Naive thymus-derived CD8-positive, alpha-beta T cell (primary cell): ENCODE results near the gene DNAJC1. TPM values are rescaled to one million over a fixed set of nuclear protein-coding genes. Genes with fewer than 3 reads are reported as not detected.

Source experiments
- ATAC-seq, 2 donors: fragments of 150-1000 bp; cut with Tn5 transposase in 1 of 2; sonication (Bioruptor Pico), chemical (Tn5 transposase) in 1 of 2; 1 replicate in 1 of 2; 2 replicates in 1 of 2; pipeline ENCODE4 v1.10.0; 2021; ENCODE audit warnings: mild to moderate bottlenecking in 2 of 2, moderate library complexity in 2 of 2
- POLR2A ChIA-PET: fragments of 350-600 bp; sonication (Branson Sonifier 250); formaldehyde crosslinking; loops from one replicate; lab custom pipeline; 2021; ENCODE audit warnings: antibody characterized with exemption; lab: Charles Lee
- DNase-seq, 10 donors: peaks; one replicate each; pipeline versions ENCODE4 v3.0.0 to v3.0.0-alpha.2; 2020 to 2022
- H3K27ac Mint-ChIP-seq, 10 donors: one replicate each; pipeline ENCODE4 v1.8.0; 2020 to 2022; ENCODE audit warnings: mild to moderate bottlenecking in 10 of 10, mixed read lengths in 10 of 10, moderate library complexity in 4 of 10, inconsistent platforms in 1 of 10
- H3K27me3 Mint-ChIP-seq, 5 donors: one replicate each; pipeline ENCODE4 v1.8.0; 2021 to 2022; ENCODE audit warnings: mixed read lengths in 5 of 5
- H3K36me3 Mint-ChIP-seq, 3 donors: one replicate each; pipeline ENCODE4 v1.8.0; 2020 to 2022; ENCODE audit warnings: mixed read lengths in 3 of 3, mild to moderate bottlenecking in 2 of 3, inconsistent platforms in 1 of 3
- H3K4me1 Mint-ChIP-seq, 4 donors: one replicate each; pipeline ENCODE4 v1.8.0; 2021 to 2022; ENCODE audit warnings: mixed read lengths in 4 of 4
- H3K4me3 Mint-ChIP-seq, 10 donors: one replicate each; pipeline ENCODE4 v1.8.0; 2020 to 2022; ENCODE audit warnings: mild to moderate bottlenecking in 10 of 10, mixed read lengths in 10 of 10, moderate library complexity in 6 of 10, inconsistent platforms in 1 of 10
- H3K9me3 Mint-ChIP-seq, 9 donors: one replicate each; pipeline ENCODE4 v1.8.0; 2020 to 2022; ENCODE audit warnings: mixed read lengths in 9 of 9, mild to moderate bottlenecking in 3 of 9, inconsistent platforms in 1 of 9, moderate library complexity in 1 of 9
- polyA plus RNA-seq, 3 donors: library from polyadenylated mRNA; unstranded; fragments of 300-500 nt; fragmentation: Illumina TruSeq; gene quantifications; one replicate each; pipeline ENCODE4 v1.2.3, GENCODE V29; 2021
- total RNA-seq, 8 experiments: library from RNA in 2 of 8; stranded (reverse) in 2 of 8; gene quantifications; one replicate each; pipeline ENCODE4 v1.2.3 and lab custom pipeline; 2021 to 2026

DNAJC1 gene
- total and polyA plus RNA-seq, 5 experiments from 2014 or later = 8.9 to 18.9 (median 9.6) TPM

DNA sequence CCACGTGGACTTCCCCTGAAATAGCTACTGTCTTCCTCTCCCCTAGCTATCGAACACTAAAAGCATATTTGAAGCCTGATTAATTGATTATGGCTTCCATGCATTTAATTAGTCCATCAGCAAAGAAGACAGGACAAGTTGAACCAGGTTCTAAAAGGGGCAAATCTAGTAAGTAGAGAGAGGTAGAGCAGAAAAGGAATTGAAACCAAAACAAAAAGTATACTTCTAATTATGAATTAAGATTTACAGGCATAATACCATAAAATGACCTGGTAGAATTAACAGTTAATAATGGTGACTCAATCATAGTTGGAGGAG lies 393 bp upstream of the DNAJC1 start:
- H3K4me1 Mint-ChIP-seq = peaks cover 12 to 39% (median 29%) of the 10 kb centered on the region in 4 donors
- H3K27ac Mint-ChIP-seq = peak overlapping the region; percentile 49 to 97 (median 88)
- no peak for DNase-seq
- peak overlapping the region; percentile 80 to 95 (median 88) for H3K4me3 Mint-ChIP-seq
- no peaks in the 10 kb centered on the region for H3K27me3 Mint-ChIP-seq
- POLR2A ChIA-PET = interaction anchor here (0.7 to 3.3 kb wide), 8 partner anchors 25 to 627 kb away, joined by 3 to 27 read pairs (median 3); partner anchors contain the start of gene BMI1
- no peak for ATAC-seq
- H3K36me3 Mint-ChIP-seq = peaks cover 0 to 6% (median 0%) of the 10 kb centered on the region in 3 donors
- H3K9me3 Mint-ChIP-seq = peaks cover 0 to 7% (median 0%) of the 10 kb centered on the region in 9 donors

GRCh38 chr10:22002591-22003176 lies 846 bp downstream of the DNAJC1 start:
- Mint-ChIP-seq H3K9me3 (peaks cover 0 to 7% (median 0%) of the 10 kb centered on the region in 9 donors), H3K27ac (peak overlapping the region; percentile 49 to 97 (median 92)), H3K36me3 (peaks cover 0 to 6% (median 0%) of the 10 kb centered on the region in 3 donors), H3K27me3 (no peaks in the 10 kb centered on the region), H3K4me3 (peak overlapping the region; percentile 81 to 99 (median 94)), H3K4me1 (peaks cover 12 to 41% (median 30%) of the 10 kb centered on the region in 4 donors)
- ATAC-seq (peak; percentile 11 to 14), DNase-seq (peak in 5 of 10 donors; percentile 9 to 59 (median 42))
- POLR2A ChIA-PET = interaction anchor here (0.6 to 3.3 kb wide), 10 partner anchors 9 to 1362 kb away, joined by 3 to 27 read pairs (median 3); no protein-coding TSS in a partner anchor

DNA sequence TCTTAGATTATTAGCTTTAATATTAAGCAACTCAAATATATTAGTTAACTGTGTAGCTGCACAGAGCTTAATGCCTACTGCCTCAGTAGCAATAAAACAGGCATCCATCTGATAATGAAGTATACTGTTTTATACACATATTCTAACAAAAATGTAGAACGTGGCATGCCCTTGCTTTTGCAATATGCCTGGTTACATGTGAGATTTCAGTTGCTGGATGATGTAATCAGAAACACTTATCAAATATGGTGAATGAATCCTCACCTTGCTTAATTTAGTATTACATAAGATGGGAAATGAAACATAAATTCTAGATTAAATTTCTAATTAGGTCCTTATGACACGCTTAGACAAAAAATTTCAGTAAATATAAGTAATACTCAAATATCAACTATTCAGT lies 8.0 kb downstream of the DNAJC1 start:
- POLR2A ChIA-PET = no interaction called here
- no peaks in the 10 kb centered on the region for H3K36me3 Mint-ChIP-seq
- peaks cover 6 to 16% (median 8%) of the 10 kb centered on the region in 4 donors for H3K4me1 Mint-ChIP-seq
- DNase-seq (no peak), ATAC-seq (no peak)
- no peaks in the 10 kb centered on the region for H3K9me3 Mint-ChIP-seq
- no peak overlapping the region for H3K27ac Mint-ChIP-seq
- H3K27me3 Mint-ChIP-seq = no peaks in the 10 kb centered on the region
- no peak overlapping the region for H3K4me3 Mint-ChIP-seq

DNA sequence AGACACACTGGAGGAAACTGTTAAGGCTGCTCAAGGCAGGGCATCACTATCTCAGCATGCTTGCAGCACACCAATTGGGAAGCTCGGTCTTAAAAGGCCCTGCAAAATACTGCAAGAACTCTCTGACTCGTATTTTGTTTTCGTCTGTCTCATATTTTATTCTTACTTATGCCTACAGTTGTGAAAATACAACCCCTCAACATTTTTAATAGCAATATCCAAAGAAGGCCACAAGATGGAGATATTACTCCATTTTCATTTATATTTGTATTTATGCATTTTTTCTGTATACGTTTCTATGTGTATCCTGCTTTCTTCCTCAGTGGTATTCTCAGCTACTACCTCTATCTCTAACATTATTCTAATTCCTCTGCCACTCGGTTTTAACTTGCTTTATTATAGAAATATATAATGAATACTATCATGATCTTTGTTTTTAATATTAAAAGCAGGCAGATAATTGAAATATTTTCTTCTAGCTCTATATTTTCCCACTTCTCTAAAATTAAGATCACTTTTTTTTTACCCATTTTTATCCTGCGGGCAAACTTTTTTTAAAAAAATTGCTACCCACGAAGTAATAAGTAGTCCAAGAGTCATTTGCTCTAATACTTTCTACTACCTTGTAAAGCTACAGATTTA lies 10.0 kb downstream of the DNAJC1 start:
- H3K27ac Mint-ChIP-seq = no peak overlapping the region
- H3K27me3 Mint-ChIP-seq = no peaks in the 10 kb centered on the region
- POLR2A ChIA-PET = interaction anchor here (1.4 kb wide), 1 partner anchor 9 kb away, joined by 4 read pairs; the partner anchor contains the start of gene DNAJC1
- ATAC-seq (peak; percentile 17 to 40), DNase-seq (peak in 3 of 10 donors; percentile 57 to 60 (median 59))
- H3K4me1 Mint-ChIP-seq = peaks cover 0 to 8% (median 4%) of the 10 kb centered on the region in 4 donors
- H3K36me3 Mint-ChIP-seq = no peaks in the 10 kb centered on the region
- no peaks in the 10 kb centered on the region for H3K9me3 Mint-ChIP-seq
- no peak overlapping the region for H3K4me3 Mint-ChIP-seq

DNA sequence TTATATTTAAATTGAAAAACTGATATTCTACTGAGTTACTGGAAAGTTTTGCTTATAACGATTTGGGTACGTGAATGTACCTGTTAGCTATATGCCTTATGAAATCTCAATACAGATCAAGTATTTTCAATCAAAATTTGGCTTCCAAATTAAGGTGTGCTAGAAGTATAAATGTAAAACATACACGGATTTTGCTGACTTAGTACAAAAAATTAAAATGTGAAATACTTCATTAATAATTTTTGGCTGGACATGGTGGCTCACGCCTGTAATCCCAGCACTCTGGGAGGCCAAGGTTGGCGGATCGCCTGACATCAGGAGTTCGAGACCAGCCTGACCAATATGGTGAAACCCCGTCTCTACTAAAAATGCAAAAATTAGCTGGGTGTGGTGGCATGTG lies 11.7 kb downstream of the DNAJC1 start:
- POLR2A ChIA-PET = no interaction called here

DNA sequence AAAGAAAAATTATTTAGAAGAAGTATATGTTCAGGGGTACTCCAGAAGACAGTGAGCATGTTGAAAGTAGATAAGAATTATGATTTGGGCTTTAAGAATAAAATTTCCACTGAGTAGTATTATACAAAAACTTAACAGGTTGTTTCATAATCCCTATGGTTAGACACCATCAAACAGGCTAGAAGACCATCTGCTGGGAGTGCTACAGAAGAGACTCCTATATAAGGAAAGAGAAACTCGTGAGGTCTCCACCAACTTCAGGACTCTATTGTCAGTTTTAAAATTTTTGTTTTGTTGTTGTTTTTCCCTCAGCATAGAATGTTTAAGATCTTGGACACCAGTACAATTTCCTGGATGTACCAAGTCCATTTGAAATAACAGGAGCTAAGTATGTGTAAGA lies 13.1 kb downstream of the DNAJC1 start:
- POLR2A ChIA-PET = no interaction called here
- Mint-ChIP-seq H3K4me3 (no peak overlapping the region), H3K27ac (no peak overlapping the region)

More for the DNA sequence above, 11.7 kb downstream of the DNAJC1 start:
- Mint-ChIP-seq H3K4me3 (no peak overlapping the region), H3K27ac (no peak overlapping the region), H3K27me3 (no peaks in the 10 kb centered on the region), H3K36me3 (no peaks in the 10 kb centered on the region), H3K9me3 (no peaks in the 10 kb centered on the region), H3K4me1 (peaks cover 0 to 4% (median under 1%) of the 10 kb centered on the region in 4 donors)
- DNase-seq (no peak), ATAC-seq (no peak)

DNA sequence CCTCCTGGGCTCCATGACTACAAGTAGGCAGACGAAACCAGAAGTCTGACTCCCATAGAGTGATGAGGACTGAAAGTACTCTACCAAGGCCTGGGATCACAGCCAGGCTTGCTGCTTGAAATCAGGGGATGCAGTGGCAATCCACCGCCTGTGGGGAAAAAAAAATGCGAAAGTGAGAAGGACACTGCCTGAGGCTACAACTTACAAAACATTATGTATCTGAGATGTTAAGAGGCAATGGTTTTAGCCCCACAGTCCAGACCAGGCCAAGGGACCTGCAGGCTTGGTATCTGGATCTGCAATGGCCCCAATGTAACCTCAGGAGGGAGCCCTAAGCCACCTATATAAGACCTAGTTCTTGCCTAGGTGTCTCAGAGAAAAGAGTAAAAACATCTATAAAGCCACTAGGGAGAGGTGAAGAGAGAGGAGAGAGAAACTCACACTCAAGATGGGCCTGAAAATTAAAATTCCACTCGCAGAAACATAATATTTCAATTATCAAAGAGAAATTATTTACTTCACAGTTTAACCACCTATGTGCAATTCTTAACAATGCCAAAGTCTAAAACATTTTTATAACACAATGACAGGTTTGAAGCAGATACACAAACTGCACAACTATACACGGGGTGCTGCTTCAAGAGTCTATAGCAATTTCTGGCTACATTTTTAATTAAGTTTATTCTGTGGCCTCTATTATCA lies 13.9 kb downstream of the DNAJC1 start:
- DNase-seq (peak in 8 of 10 donors; percentile 9 to 65 (median 22)), ATAC-seq (peak; percentile 80 to 84)
- Mint-ChIP-seq H3K27me3 (no peaks in the 10 kb centered on the region), H3K4me3 (no peak overlapping the region), H3K4me1 (peaks cover 0 to 4% (median 0%) of the 10 kb centered on the region in 4 donors), H3K36me3 (peaks cover 0 to 4% (median 3%) of the 10 kb centered on the region in 3 donors), H3K9me3 (peaks cover 0 to 5% (median 0%) of the 10 kb centered on the region in 9 donors), H3K27ac (peak overlapping the region in 2 of 10 donors; percentile 14 to 35)
- POLR2A ChIA-PET = no interaction called here

More for the DNA sequence above, 13.1 kb downstream of the DNAJC1 start:
- DNase-seq (no peak), ATAC-seq (no peak)
- H3K9me3 Mint-ChIP-seq = peaks cover 0 to 5% (median 0%) of the 10 kb centered on the region in 9 donors
- peaks cover 0 to 4% (median 3%) of the 10 kb centered on the region in 3 donors for H3K36me3 Mint-ChIP-seq
- H3K4me1 Mint-ChIP-seq = peaks cover 0 to 4% (median 0%) of the 10 kb centered on the region in 4 donors
- no peaks in the 10 kb centered on the region for H3K27me3 Mint-ChIP-seq

GRCh38 chr10:21985541-21985940 lies 18.0 kb downstream of the DNAJC1 start:
- H3K4me1 Mint-ChIP-seq = peaks cover 2 to 10% (median 6%) of the 10 kb centered on the region in 4 donors
- POLR2A ChIA-PET = no interaction called here
- H3K9me3 Mint-ChIP-seq = peaks cover 0 to 5% (median 0%) of the 10 kb centered on the region in 9 donors

GRCh38 chr10:21981118-21981517 lies 22.4 kb downstream of the DNAJC1 start:
- ATAC-seq = no peak
- POLR2A ChIA-PET = no interaction called here
- H3K9me3 Mint-ChIP-seq = peaks cover 0 to under 1% (median 0%) of the 10 kb centered on the region in 9 donors

More at GRCh38 chr10:21985541-21985940, 18.0 kb downstream of the DNAJC1 start:
- peaks cover 0 to 7% (median 4%) of the 10 kb centered on the region in 3 donors for H3K36me3 Mint-ChIP-seq
- H3K27ac Mint-ChIP-seq = peak overlapping the region in 1 of 10 donors; percentile 46
- peaks cover 0 to 5% (median 0%) of the 10 kb centered on the region in 5 donors for H3K27me3 Mint-ChIP-seq
- no peak overlapping the region for H3K4me3 Mint-ChIP-seq
- ATAC-seq = no peak
- DNase-seq = no peak

GRCh38 chr10:21980691-21981090 lies 22.8 kb downstream of the DNAJC1 start:
- Mint-ChIP-seq H3K36me3 (peaks cover 0 to 4% (median 0%) of the 10 kb centered on the region in 3 donors), H3K27ac (no peak overlapping the region), H3K4me3 (no peak overlapping the region), H3K27me3 (peaks cover 0 to 5% (median 0%) of the 10 kb centered on the region in 5 donors), H3K9me3 (no peaks in the 10 kb centered on the region), H3K4me1 (peaks cover 5 to 17% (median 8%) of the 10 kb centered on the region in 4 donors)
- DNase-seq = no peak
- ATAC-seq = no peak
- POLR2A ChIA-PET = no interaction called here

More at GRCh38 chr10:21981118-21981517, 22.4 kb downstream of the DNAJC1 start:
- H3K36me3 Mint-ChIP-seq = peaks cover 0 to 4% (median 1%) of the 10 kb centered on the region in 3 donors
- H3K27ac Mint-ChIP-seq = no peak overlapping the region
- no peak for DNase-seq
- H3K4me3 Mint-ChIP-seq = no peak overlapping the region
- H3K27me3 Mint-ChIP-seq = peaks cover 0 to 5% (median 0%) of the 10 kb centered on the region in 5 donors
- peaks cover 5 to 17% (median 8%) of the 10 kb centered on the region in 4 donors for H3K4me1 Mint-ChIP-seq

DNA sequence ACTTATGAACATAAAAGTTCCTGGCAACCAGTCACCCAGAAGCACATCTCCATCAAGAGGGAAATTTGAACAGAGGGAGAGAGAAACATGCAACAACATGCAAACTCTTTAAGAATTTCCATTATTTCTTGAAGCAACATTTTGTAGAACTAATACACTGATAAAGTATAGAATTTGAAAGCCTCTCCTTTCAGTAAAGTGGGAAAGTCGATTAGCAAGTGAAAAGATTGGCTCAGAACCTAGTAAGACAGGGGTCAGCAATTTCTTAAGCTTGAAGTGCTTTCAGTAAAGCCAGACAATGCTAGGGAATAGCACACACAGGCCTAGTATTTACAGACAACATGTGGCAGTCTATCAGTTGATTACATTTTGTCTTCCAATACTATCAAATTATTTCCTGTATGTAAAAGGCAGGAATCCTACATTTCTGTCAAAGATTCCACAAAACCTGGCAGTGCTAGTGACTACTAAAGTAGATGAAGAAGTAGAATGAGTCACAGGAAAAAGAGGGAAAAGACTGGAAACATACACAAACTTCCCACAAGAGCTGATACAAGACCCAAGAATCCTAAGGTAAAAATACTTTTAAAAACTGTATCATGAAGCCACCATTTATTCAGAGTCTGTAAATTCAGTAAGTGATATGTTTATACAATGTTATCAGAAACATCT lies 25.2 kb downstream of the DNAJC1 start:
- POLR2A ChIA-PET = no interaction called here
- H3K27ac Mint-ChIP-seq = no peak overlapping the region
- H3K9me3 Mint-ChIP-seq = no peaks in the 10 kb centered on the region
- peaks cover 0 to 7% (median 0%) of the 10 kb centered on the region in 3 donors for H3K36me3 Mint-ChIP-seq
- no peak overlapping the region for H3K4me3 Mint-ChIP-seq
- H3K4me1 Mint-ChIP-seq = peaks cover 3 to 25% (median 5%) of the 10 kb centered on the region in 4 donors
- no peak for DNase-seq
- peaks cover 0 to 5% (median 0%) of the 10 kb centered on the region in 5 donors for H3K27me3 Mint-ChIP-seq
- no peak for ATAC-seq

DNA sequence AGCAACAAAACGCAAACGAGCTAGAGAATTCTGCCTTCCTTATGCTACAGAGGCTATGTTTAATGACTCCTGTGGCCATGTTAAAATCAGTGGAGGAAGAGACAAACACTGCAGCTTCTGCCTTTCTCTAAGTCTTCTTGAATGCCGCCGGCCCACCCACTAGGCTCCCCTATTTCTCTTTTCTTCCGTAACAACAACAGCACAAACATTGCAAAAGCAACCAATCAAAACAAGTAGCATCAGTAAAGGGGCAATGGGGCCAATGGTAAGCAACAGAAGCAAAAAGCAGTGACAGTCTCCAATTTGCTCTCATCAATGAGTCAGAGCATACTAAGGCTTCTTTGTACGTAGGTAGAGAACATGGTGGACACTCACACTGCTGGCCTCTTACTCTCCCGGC lies 26.8 kb downstream of the DNAJC1 start:
- DNase-seq (no peak), ATAC-seq (no peak)
- POLR2A ChIA-PET = no interaction called here
- peaks cover 0 to under 1% (median 0%) of the 10 kb centered on the region in 5 donors for H3K27me3 Mint-ChIP-seq
- no peak overlapping the region for H3K27ac Mint-ChIP-seq
- H3K4me1 Mint-ChIP-seq = peaks cover 3 to 28% (median 5%) of the 10 kb centered on the region in 4 donors
- H3K4me3 Mint-ChIP-seq = no peak overlapping the region
- no peaks in the 10 kb centered on the region for H3K9me3 Mint-ChIP-seq
- peaks cover 0 to 4% (median 0%) of the 10 kb centered on the region in 3 donors for H3K36me3 Mint-ChIP-seq
